SK-N-SH (cell line): Measurements from ENCODE around the gene DXO. TPM values are rescaled to one million over a fixed set of nuclear protein-coding genes. Genes with fewer than 3 reads are reported as not detected.
A peak's percentile ranks its signal among the peaks of the same experiment; 100 is the strongest.

Source experiments
- CTCF ChIA-PET: fragments of 300-600, 350-600 bp; formaldehyde crosslinking; extraction: SDS; loops from one replicate; lab custom pipeline; 2021; lab: Yijun Ruan, JAX
- POLR2A ChIA-PET: fragments of 350-600 bp; sonication (Branson Sonifier 250); formaldehyde crosslinking; extraction: SDS; loops from one replicate; lab custom pipeline; 2020; ENCODE audit warnings: antibody characterized with exemption, inconsistent platforms; lab: Yijun Ruan, JAX
- DNase-seq: peaks from one replicate; pipeline ENCODE4 v3.0.0; 2012
- H2AFZ ChIP-seq: fragments of 200-600 bp; sonication (generic); 2 replicates; pipeline ENCODE4 v1.8.1; 2016; ENCODE audit warnings: antibody characterized with exemption, mild to moderate bottlenecking, low read depth
- H3F3A ChIP-seq: fragments of 200-600 bp; sonication (generic); replicated peaks from 2 replicates; pipeline ENCODE3; 2016; ENCODE audit warnings: antibody characterized with exemption, mild to moderate bottlenecking; ENCODE audit not compliant: insufficient read depth
- H3K27ac ChIP-seq, 2 experiments: fragments of 200-500 bp in 1 of 2; fragments of 200-600 bp in 1 of 2; sonication (Bioruptor generic) in 1 of 2; sonication (generic), shearing (Covaris generic) in 1 of 2; 2 replicates each; pipeline versions ENCODE4 v1.5.1 to v1.6.1; 2014 to 2016; ENCODE audit warnings: low read depth in 2 of 2, inconsistent platforms in 1 of 2, low read length in 1 of 2, mild to moderate bottlenecking in 1 of 2, mixed read lengths in 1 of 2
- H3K27me3 ChIP-seq: fragments of 200-600 bp; sonication (generic), shearing (Covaris generic); 2 replicates; pipeline ENCODE4 v1.6.1; 2016; ENCODE audit warnings: mixed run types; ENCODE audit not compliant: insufficient read depth
- H3K36me3 ChIP-seq, 2 experiments: fragments of 200-500 bp in 1 of 2; fragments of 200-600 bp in 1 of 2; sonication (Bioruptor generic) in 1 of 2; sonication (generic) in 1 of 2; replicated peaks in 1 of 2; 2 replicates each; pipeline versions ENCODE3 to v1.5.1; 2014 to 2016; ENCODE audit warnings: low read length in 1 of 2, mild to moderate bottlenecking in 1 of 2; ENCODE audit not compliant: insufficient read depth in 2 of 2, control insufficient read depth in 1 of 2
- H3K4me1 ChIP-seq, 2 experiments: fragments of 200-500 bp in 1 of 2; fragments of 200-600 bp in 1 of 2; sonication (Bioruptor generic) in 1 of 2; sonication (generic), shearing (Covaris generic) in 1 of 2; 2 replicates each; pipeline versions ENCODE4 v1.5.1 to v1.6.1; 2014 to 2016; ENCODE audit warnings: low read depth in 1 of 2, low read length in 1 of 2, mixed run types in 1 of 2; ENCODE audit not compliant: insufficient read depth in 2 of 2, control insufficient read depth in 1 of 2
- H3K4me2 ChIP-seq: fragments of 200-600 bp; sonication (generic), shearing (Covaris generic); 2 replicates; pipeline ENCODE4 v1.6.1; 2017; ENCODE audit warnings: mixed run types
- H3K4me3 ChIP-seq, 2 experiments: fragments of 200-500 bp in 1 of 2; fragments of 200-600 bp in 1 of 2; sonication (Bioruptor generic) in 1 of 2; sonication (generic), shearing (Covaris generic) in 1 of 2; 2 replicates each; pipeline versions ENCODE4 v1.5.1 to v1.8.1; 2014 to 2016; ENCODE audit warnings: low read depth in 2 of 2, inconsistent platforms in 1 of 2, low read length in 1 of 2, mild to moderate bottlenecking in 1 of 2, mixed read lengths in 1 of 2, moderate library complexity in 1 of 2
- H3K79me2 ChIP-seq: fragments of 200-600 bp; sonication (generic); 2 replicates; pipeline ENCODE4 v1.8.1; 2017; ENCODE audit warnings: mild to moderate bottlenecking; ENCODE audit not compliant: insufficient read depth
- H3K9ac ChIP-seq: fragments of 200-600 bp; sonication (generic); 2 replicates; pipeline ENCODE4 v1.6.1; 2017; ENCODE audit warnings: mixed run types
- H3K9me2 ChIP-seq: fragments of 200-600 bp; sonication (generic); 2 replicates; pipeline ENCODE4 v1.6.1; 2017; ENCODE audit warnings: mixed run types
- H3K9me3 ChIP-seq: fragments of 200-600 bp; sonication (generic); 2 replicates; pipeline ENCODE4 v1.6.1; 2017; ENCODE audit warnings: mixed run types, mild to moderate bottlenecking, moderate library complexity
- H4K20me1 ChIP-seq: fragments of 200-600 bp; sonication (generic); 2 replicates; pipeline ENCODE4 v1.6.1; 2017; ENCODE audit warnings: mild to moderate bottlenecking, mixed run types; ENCODE audit not compliant: insufficient read depth
- CHD2 ChIP-seq: fragments of 150-350 bp; IDR thresholded peaks from 2 replicates; pipeline ENCODE4 v1.6.1; 2018; ENCODE audit warnings: low read length; ENCODE audit not compliant: partially characterized antibody
- ELF1 ChIP-seq: IDR thresholded peaks from 2 replicates; pipeline ENCODE4 v1.4.0; 2012
- EP300 ChIP-seq, 2 experiments: IDR thresholded peaks; 2 replicates each; pipeline versions ENCODE4 v1.4.0 to v1.6.1; 2012; ENCODE audit warnings: borderline replicate concordance in 1 of 2, low read depth in 1 of 2, low read length in 1 of 2
- EZH2phosphoT487 ChIP-seq: fragments of 200-600 bp; sonication (generic); IDR thresholded peaks from 2 replicates; pipeline ENCODE4 v1.6.1; 2017; ENCODE audit warnings: low read depth, mixed run types, mild to moderate bottlenecking, antibody characterized with exemption, moderate library complexity, borderline replicate concordance
- FOSL2 ChIP-seq: IDR thresholded peaks from 2 replicates; pipeline ENCODE4 v1.4.0; 2012; ENCODE audit warnings: low read depth, mild to moderate bottlenecking, moderate library complexity, borderline replicate concordance
- FOXJ3 ChIP-seq: sonication (generic); formaldehyde crosslinking; IDR thresholded peaks from 2 replicates; pipeline ENCODE4 v1.5.1; 2020; ENCODE audit warnings: mild to moderate bottlenecking, missing genetic modification reagents
- JUND ChIP-seq: IDR thresholded peaks from 2 replicates; pipeline ENCODE4 v1.4.0; 2012
- MEF2A ChIP-seq: IDR thresholded peaks from 2 replicates; pipeline ENCODE4 v1.4.0; 2012; ENCODE audit warnings: low read depth, borderline replicate concordance
- POLR2AphosphoS5 ChIP-seq: IDR thresholded peaks from 2 replicates; pipeline ENCODE4 v1.6.1; 2012; ENCODE audit warnings: low read depth, low read length
- RAD21 ChIP-seq: IDR thresholded peaks from 2 replicates; pipeline ENCODE4 v1.6.1; 2012; ENCODE audit warnings: mild to moderate bottlenecking, low read length
- SIN3A ChIP-seq: IDR thresholded peaks from 2 replicates; pipeline ENCODE4 v1.6.1; 2012; ENCODE audit warnings: low read depth, mild to moderate bottlenecking, low read length, moderate library complexity, borderline replicate concordance
- TAF1 ChIP-seq: IDR thresholded peaks from 2 replicates; pipeline ENCODE4 v1.6.1; 2012; ENCODE audit warnings: low read depth, mild to moderate bottlenecking, low read length, moderate library complexity, borderline replicate concordance
- WGBS: methylation state at CpG from one replicate; pipeline ENCODE4 v1.1.6; 2017; ENCODE audit warnings: low lambda C conversion rate; 5-methylcytosine and 5-hydroxymethylcytosine counted together
- polyA plus RNA-seq, 3 experiments: library from polyadenylated mRNA; depleted of rRNA; stranded (reverse); fragments of >200 nt; gene quantifications; 2 replicates each; pipeline ENCODE4 v1.2.3, GENCODE V29; 2012
- TF ChIP-seq, protein P1 (sequence below): fragments of 150-350 bp; IDR thresholded peaks from 2 replicates; pipeline ENCODE4 v1.6.1; 2016; ENCODE audit warnings: mild to moderate bottlenecking, low read depth, low read length
- TF ChIP-seq, protein P2 (sequence below): IDR thresholded peaks from 2 replicates; pipeline ENCODE4 v1.4.0; 2012; ENCODE audit warnings: low read depth, borderline replicate concordance
- TF ChIP-seq, protein P3 (sequence below): IDR thresholded peaks from 2 replicates; pipeline ENCODE4 v1.4.0; 2012; ENCODE audit warnings: low read depth
- TF ChIP-seq, protein P4 (sequence below): IDR thresholded peaks from 2 replicates; pipeline ENCODE4 v1.6.1; 2012; ENCODE audit warnings: mild to moderate bottlenecking, low read depth, low read length, moderate library complexity
- TF ChIP-seq, protein P5 (sequence below): fragments of 200-600 bp; sonication (generic); IDR thresholded peaks from 2 replicates; pipeline ENCODE4 v1.6.1; 2017; ENCODE audit warnings: antibody characterized with exemption, mild to moderate bottlenecking, moderate library complexity

Gene DXO
- polyA plus RNA-seq, 1 of the 3 experiments (the other 2 are of a cell fraction): 25.3 TPM

DNA sequence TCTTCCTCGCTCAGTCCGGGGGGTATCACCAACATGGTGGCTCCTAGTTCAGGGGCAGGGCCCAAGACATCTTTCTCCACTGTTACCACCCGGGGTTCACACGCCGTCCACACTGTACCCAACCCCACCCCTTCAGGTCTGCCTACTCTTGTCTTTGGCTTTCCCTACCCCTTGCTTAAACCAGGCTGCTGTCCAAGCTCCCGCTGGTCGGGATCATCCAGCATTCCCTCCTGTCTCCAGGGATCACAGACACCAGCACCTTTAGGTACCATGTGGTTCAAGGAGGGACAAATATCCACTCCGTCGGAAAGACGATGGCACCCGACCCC, 13.6 kb downstream of the DXO start:
- H3K4me1 ChIP-seq: peaks cover 0 to 17% of the 10 kb centered on the region in 2 experiments; a peak in 2 of 4 replicates
- H3K9me2 ChIP-seq: no peaks in the 10 kb centered on the region
- 2% methylated on average over 11 of the region's 11 CpGs for WGBS
- peak overlapping the region; percentile 95 for H3K4me2 ChIP-seq
- H2AFZ ChIP-seq: peak overlapping the region; percentile 91
- H3F3A ChIP-seq: peaks cover 14% of the 10 kb centered on the region
- ChIA-PET CTCF (interaction anchor here (0.8 to 2.6 kb wide), 2 partner anchors 12 to 171 kb away, joined by 3 to 19 read pairs; partner anchors contain the start of genes DXO and FKBPL), POLR2A (interaction anchor here (2.3 to 3.0 kb wide), 2 partner anchors 11 to 14 kb away, joined by 14 to 20 read pairs; partner anchors contain the start of gene DXO)
- H3K9me3 ChIP-seq: no peaks in the 10 kb centered on the region
- H3K27ac ChIP-seq: peak overlapping the region; percentile 70 to 80
- TF ChIP-seq SIN3A: no peak
- TF ChIP-seq CHD2: no peak
- TF ChIP-seq ELF1: no peak
- TF ChIP-seq EZH2phosphoT487: no peak
- TF ChIP-seq, protein P1, sequence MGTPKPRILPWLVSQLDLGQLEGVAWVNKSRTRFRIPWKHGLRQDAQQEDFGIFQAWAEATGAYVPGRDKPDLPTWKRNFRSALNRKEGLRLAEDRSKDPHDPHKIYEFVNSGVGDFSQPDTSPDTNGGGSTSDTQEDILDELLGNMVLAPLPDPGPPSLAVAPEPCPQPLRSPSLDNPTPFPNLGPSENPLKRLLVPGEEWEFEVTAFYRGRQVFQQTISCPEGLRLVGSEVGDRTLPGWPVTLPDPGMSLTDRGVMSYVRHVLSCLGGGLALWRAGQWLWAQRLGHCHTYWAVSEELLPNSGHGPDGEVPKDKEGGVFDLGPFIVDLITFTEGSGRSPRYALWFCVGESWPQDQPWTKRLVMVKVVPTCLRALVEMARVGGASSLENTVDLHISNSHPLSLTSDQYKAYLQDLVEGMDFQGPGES: no peak
- no peak for TF ChIP-seq FOSL2
- TF ChIP-seq EP300 (IDR thresholded peaks at IDR 0.05; ENCODE audit: borderline replicate concordance in 1 of 2, low read depth in 1 of 2, low read length in 1 of 2): no peak
- peaks cover 42 to 64% of the 10 kb centered on the region in 2 experiments for H3K36me3 ChIP-seq
- H3K9ac ChIP-seq: peak overlapping the region; percentile 97
- no peaks in the 10 kb centered on the region for H3K27me3 ChIP-seq
- no peak for DNase-seq
- peaks cover 43% of the 10 kb centered on the region for H3K79me2 ChIP-seq
- H3K4me3 ChIP-seq: peak overlapping the region; percentile 100
- no peaks in the 10 kb centered on the region for H4K20me1 ChIP-seq

DNA sequence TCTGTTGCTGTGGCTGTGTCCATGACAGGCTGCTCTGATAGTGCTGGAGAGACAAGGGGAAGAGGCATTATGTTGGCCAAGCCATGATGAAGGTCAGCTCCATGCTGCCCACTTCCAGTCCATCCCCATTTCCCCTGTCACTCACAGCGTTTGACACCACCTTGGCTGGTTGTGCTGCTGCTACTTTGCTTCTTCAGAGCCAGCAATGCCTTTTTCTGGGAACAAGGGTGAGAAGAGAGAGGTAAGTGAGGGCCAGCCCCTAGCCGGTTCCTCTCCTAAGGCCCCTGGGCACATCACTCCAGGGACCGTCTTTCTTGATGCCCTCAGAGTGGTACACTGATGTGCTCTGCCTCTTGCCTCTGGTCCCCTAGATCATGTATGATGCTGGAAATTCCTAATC, 15.1 kb downstream of the DXO start:
- ChIA-PET CTCF (no interaction called here), POLR2A (no interaction called here)
- Histone ChIP-seq H3F3A (peaks cover 22% of the 10 kb centered on the region), H3K9me2 (no peaks in the 10 kb centered on the region), H3K4me1 (peaks cover 0 to 17% of the 10 kb centered on the region in 2 experiments; a peak in 2 of 4 replicates), H3K4me3 (no peak overlapping the region), H3K4me2 (no peak overlapping the region), H3K9me3 (no peaks in the 10 kb centered on the region), H3K27me3 (no peaks in the 10 kb centered on the region), H4K20me1 (no peaks in the 10 kb centered on the region), H3K36me3 (peaks cover 44 to 65% of the 10 kb centered on the region in 2 experiments), H2AFZ (no peak overlapping the region), H3K9ac (no peak overlapping the region), H3K79me2 (peaks cover 43% of the 10 kb centered on the region), H3K27ac (no peak overlapping the region)
- DNase-seq: no peak
- WGBS: 84% methylated on average over 3 of the region's 3 CpGs
- TF ChIP-seq MEF2A (no peak), JUND (no peak), RAD21 (no peak), ELF1 (no peak), FOXJ3 (no peak), POLR2AphosphoS5 (no peak), TAF1 (no peak)
- TF ChIP-seq, protein P2, sequence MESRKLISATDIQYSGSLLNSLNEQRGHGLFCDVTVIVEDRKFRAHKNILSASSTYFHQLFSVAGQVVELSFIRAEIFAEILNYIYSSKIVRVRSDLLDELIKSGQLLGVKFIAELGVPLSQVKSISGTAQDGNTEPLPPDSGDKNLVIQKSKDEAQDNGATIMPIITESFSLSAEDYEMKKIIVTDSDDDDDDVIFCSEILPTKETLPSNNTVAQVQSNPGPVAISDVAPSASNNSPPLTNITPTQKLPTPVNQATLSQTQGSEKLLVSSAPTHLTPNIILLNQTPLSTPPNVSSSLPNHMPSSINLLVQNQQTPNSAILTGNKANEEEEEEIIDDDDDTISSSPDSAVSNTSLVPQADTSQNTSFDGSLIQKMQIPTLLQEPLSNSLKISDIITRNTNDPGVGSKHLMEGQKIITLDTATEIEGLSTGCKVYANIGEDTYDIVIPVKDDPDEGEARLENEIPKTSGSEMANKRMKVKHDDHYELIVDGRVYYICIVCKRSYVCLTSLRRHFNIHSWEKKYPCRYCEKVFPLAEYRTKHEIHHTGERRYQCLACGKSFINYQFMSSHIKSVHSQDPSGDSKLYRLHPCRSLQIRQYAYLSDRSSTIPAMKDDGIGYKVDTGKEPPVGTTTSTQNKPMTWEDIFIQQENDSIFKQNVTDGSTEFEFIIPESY: no peak
- TF ChIP-seq, protein P3, sequence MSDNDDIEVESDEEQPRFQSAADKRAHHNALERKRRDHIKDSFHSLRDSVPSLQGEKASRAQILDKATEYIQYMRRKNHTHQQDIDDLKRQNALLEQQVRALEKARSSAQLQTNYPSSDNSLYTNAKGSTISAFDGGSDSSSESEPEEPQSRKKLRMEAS: no peak
- TF ChIP-seq, protein P4, sequence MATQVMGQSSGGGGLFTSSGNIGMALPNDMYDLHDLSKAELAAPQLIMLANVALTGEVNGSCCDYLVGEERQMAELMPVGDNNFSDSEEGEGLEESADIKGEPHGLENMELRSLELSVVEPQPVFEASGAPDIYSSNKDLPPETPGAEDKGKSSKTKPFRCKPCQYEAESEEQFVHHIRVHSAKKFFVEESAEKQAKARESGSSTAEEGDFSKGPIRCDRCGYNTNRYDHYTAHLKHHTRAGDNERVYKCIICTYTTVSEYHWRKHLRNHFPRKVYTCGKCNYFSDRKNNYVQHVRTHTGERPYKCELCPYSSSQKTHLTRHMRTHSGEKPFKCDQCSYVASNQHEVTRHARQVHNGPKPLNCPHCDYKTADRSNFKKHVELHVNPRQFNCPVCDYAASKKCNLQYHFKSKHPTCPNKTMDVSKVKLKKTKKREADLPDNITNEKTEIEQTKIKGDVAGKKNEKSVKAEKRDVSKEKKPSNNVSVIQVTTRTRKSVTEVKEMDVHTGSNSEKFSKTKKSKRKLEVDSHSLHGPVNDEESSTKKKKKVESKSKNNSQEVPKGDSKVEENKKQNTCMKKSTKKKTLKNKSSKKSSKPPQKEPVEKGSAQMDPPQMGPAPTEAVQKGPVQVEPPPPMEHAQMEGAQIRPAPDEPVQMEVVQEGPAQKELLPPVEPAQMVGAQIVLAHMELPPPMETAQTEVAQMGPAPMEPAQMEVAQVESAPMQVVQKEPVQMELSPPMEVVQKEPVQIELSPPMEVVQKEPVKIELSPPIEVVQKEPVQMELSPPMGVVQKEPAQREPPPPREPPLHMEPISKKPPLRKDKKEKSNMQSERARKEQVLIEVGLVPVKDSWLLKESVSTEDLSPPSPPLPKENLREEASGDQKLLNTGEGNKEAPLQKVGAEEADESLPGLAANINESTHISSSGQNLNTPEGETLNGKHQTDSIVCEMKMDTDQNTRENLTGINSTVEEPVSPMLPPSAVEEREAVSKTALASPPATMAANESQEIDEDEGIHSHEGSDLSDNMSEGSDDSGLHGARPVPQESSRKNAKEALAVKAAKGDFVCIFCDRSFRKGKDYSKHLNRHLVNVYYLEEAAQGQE: no peak
- TF ChIP-seq, protein P1: no peak
- TF ChIP-seq, protein P5, sequence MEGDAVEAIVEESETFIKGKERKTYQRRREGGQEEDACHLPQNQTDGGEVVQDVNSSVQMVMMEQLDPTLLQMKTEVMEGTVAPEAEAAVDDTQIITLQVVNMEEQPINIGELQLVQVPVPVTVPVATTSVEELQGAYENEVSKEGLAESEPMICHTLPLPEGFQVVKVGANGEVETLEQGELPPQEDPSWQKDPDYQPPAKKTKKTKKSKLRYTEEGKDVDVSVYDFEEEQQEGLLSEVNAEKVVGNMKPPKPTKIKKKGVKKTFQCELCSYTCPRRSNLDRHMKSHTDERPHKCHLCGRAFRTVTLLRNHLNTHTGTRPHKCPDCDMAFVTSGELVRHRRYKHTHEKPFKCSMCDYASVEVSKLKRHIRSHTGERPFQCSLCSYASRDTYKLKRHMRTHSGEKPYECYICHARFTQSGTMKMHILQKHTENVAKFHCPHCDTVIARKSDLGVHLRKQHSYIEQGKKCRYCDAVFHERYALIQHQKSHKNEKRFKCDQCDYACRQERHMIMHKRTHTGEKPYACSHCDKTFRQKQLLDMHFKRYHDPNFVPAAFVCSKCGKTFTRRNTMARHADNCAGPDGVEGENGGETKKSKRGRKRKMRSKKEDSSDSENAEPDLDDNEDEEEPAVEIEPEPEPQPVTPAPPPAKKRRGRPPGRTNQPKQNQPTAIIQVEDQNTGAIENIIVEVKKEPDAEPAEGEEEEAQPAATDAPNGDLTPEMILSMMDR: no peak
